Right lobe of liver (tissue), 6 donors: ENCODE results near the gene SBF2. TPM values are rescaled to one million over a fixed set of nuclear protein-coding genes. Genes with fewer than 3 reads are reported as not detected.

Experiments
- ATAC-seq, 4 donors: fragments of 200-7000 bp; cut with Tn5 transposase; one replicate each; pipeline ENCODE4 v1.9.1; 2020; ENCODE audit warnings: mild to moderate bottlenecking in 4 of 4, moderate library complexity in 4 of 4
- DNase-seq, 3 donors: peaks; one replicate each; pipeline ENCODE4 v3.0.0-alpha.2; 2020
- H3K27ac ChIP-seq, 3 donors: fragments of 200-600 bp; one replicate each; pipeline ENCODE4 v1.8.0; 2022
- H3K27me3 ChIP-seq, 2 donors: fragments of 200-600 bp; one replicate each; pipeline ENCODE4 v1.8.0; 2022
- H3K36me3 ChIP-seq, 4 donors: fragments of 200-600 bp; sonication (generic) in 1 of 4; one replicate each; pipeline versions ENCODE4 v1.5.1 to v1.8.0; 2017 to 2022; ENCODE audit warnings: control low read depth in 1 of 4
- H3K4me1 ChIP-seq, 4 donors: fragments of 200-600 bp; sonication (generic) in 1 of 4; one replicate each; pipeline versions ENCODE4 v1.5.1 to v1.8.0; 2017 to 2022; ENCODE audit warnings: control low read depth in 1 of 4
- H3K4me3 ChIP-seq, 3 donors: fragments of 200-600 bp; one replicate each; pipeline ENCODE4 v1.8.0; 2022
- H3K9me3 ChIP-seq, 4 donors: fragments of 200-600 bp; sonication (generic) in 1 of 4; one replicate each; pipeline versions ENCODE4 v1.5.1 to v1.8.0; 2017 to 2022; ENCODE audit warnings: control low read depth in 1 of 4
- POLR2A ChIP-seq: fragments of 450-650 bp; IDR thresholded peaks from one replicate; pipeline ENCODE4 v1.6.1; 2017; ENCODE audit warnings: antibody characterized with exemption, mild to moderate bottlenecking
- WGBS: methylation state at CpG from one replicate; pipeline ENCODE4 v1.1.6; 2018; ENCODE audit warnings: low coverage, low lambda C conversion rate; ENCODE audit not compliant: insufficient coverage; ENCODE audit errors: missing lambda C conversion rate; 5-methylcytosine and 5-hydroxymethylcytosine counted together
- intact Hi-C, 2 donors: fragments of 100-400 bp; cut with DNase I; formaldehyde crosslinking; loops; one replicate each; pipeline versions ENCODE4 v1.11.2 to v1.14.1; 2022
- total RNA-seq, 6 experiments: library from RNA; depleted of rRNA in 2 of 6; stranded (reverse); fragments of >200 nt in 2 of 6; fragmentation: NEBNext Ultra II Directional in 3 of 6; extraction: Animal tissue kit (Norgen Biotek cat#: 25700) in 3 of 6; gene quantifications; one replicate each; pipeline versions ENCODE4 v1.1.0 to v1.2.4, GENCODE V29; 2016 to 2023
- TF ChIP-seq, protein P1 (sequence below), 4 donors: fragments of 200-600 bp in 3 of 4; fragments of 450-650 bp in 1 of 4; IDR thresholded peaks; one replicate each; pipeline versions ENCODE4 v1.5.1 to v1.8.0; 2016 to 2022; ENCODE audit warnings: antibody characterized with exemption in 4 of 4, mild to moderate bottlenecking in 2 of 4
- donor health status: DM: no; HTN: yes; CAD: no.
- donor health status: DM: no; HTN: no; CAD: no.
- donor health status: DM: no; HTN: no; CAD: no.
- donor health status: DM: no; HTN: yes; CAD: no.
- donor health status: DM: no; HTN: yes; CAD: no.

Gene SBF2
- total RNA-seq, 6 experiments from 2014 or later, result 13.7 to 28.4 (median 21.3) TPM

DNA sequence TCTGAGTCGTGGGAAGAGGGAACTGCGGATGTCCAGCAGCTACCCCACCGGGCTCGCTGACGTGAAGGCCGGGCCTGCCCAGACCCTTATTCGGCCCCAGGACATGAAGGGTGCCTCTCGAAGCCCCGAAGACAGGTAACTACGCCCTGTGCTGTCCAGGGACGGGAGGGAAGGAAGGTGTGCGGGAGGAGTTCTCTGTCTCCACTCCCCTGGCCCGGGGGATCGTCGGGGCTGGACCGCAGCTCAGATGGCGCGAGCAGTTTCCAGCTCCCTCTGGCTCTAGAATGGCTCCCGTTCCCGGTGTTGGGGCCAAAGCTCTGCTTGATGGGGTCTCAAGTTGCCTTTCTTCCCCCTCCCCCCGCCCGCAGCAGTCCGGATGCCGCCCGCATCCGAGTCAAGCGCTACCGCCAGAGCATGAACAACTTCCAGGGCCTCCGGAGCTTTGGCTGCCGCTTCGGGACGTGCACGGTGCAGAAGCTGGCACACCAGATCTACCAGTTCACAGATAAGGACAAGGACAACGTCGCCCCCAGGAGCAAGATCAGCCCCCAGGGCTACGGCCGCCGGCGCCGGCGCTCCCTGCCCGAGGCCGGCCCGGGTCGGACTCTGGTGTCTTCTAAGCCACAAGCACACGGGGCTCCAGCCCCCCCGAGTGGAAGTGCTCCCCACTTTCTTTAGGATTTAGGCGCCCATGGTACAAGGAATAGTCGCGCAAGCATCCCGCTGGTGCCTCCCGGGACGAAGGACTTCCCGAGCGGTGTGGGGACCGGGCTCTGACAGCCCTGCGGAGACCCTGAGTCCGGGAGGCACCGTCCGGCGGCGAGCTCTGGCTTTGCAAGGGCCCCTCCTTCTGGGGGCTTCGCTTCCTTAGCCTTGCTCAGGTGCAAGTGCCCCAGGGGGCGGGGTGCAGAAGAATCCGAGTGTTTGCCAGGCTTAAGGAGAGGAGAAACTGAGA lies 12.2 kb upstream of the SBF2 start:
- Histone ChIP-seq H3K9me3 (no peaks in the 10 kb centered on the region), H3K4me1 (peaks cover 0 to 41% (median 14%) of the 10 kb centered on the region in 4 donors), H3K4me3 (peak overlapping the region; percentile 66 to 73 (median 72)), H3K27ac (peak overlapping the region; percentile 82 to 91 (median 88)), H3K27me3 (no peaks in the 10 kb centered on the region), H3K36me3 (no peaks in the 10 kb centered on the region)
- TF ChIP-seq, protein P1, sequence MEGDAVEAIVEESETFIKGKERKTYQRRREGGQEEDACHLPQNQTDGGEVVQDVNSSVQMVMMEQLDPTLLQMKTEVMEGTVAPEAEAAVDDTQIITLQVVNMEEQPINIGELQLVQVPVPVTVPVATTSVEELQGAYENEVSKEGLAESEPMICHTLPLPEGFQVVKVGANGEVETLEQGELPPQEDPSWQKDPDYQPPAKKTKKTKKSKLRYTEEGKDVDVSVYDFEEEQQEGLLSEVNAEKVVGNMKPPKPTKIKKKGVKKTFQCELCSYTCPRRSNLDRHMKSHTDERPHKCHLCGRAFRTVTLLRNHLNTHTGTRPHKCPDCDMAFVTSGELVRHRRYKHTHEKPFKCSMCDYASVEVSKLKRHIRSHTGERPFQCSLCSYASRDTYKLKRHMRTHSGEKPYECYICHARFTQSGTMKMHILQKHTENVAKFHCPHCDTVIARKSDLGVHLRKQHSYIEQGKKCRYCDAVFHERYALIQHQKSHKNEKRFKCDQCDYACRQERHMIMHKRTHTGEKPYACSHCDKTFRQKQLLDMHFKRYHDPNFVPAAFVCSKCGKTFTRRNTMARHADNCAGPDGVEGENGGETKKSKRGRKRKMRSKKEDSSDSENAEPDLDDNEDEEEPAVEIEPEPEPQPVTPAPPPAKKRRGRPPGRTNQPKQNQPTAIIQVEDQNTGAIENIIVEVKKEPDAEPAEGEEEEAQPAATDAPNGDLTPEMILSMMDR (IDR thresholded peaks at IDR 0.05), result no peak
- TF ChIP-seq POLR2A, result no peak
- WGBS, result 6% methylated on average over 11 of the region's 65 CpGs
- intact Hi-C loops, result no loop called here
- ATAC-seq, result no peak
- DNase-seq, result peak; percentile 51 to 64 (median 54)

DNA sequence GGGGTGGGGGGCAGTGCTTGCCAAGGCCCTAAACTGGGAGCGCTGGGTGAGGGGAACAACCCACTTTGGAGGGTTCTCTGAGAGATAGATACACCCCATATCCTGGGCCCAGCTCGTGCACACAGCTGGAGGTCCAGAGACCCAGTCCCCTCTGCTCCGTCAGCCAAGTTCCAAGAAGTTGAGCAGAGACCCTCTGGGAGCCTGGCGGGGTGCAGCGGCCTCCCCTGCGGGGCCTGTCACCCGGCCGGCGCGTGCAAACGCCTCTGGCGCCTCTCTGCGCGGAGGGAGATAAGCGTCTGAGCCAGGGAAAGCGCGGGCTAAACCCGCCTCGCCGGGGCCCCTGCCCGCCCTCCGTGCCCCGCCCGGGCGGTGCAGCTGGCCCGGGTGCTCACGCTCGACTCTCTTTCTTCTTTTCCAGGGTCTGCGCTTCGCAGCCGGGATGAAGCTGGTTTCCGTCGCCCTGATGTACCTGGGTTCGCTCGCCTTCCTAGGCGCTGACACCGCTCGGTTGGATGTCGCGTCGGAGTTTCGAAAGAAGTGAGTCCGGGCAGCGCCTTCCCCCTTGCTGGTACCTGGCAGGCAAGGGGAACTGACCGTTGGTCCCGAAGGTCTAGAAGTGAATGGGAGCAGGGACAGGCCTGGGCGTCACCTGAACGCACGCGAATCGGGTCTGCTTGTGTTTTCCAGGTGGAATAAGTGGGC lies 11.4 kb upstream of the SBF2 start:
- DNase-seq, result peak; percentile 61 to 83 (median 79)
- ATAC-seq, result peak in 3 of 4 donors; percentile 12 to 19 (median 18)
- intact Hi-C loops, result no loop called here
- no peaks in the 10 kb centered on the region for H3K9me3 ChIP-seq
- under 1% methylated on average over 20 of the region's 51 CpGs for WGBS
- TF ChIP-seq, protein P1 (IDR thresholded peaks at IDR 0.05), result no peak
- TF ChIP-seq POLR2A, result no peak
- H3K36me3 ChIP-seq, result no peaks in the 10 kb centered on the region
- H3K27ac ChIP-seq, result peak overlapping the region; percentile 82 to 91 (median 88)
- no peaks in the 10 kb centered on the region for H3K27me3 ChIP-seq
- peaks cover 0 to 41% (median 14%) of the 10 kb centered on the region in 4 donors for H3K4me1 ChIP-seq
- H3K4me3 ChIP-seq, result peak overlapping the region; percentile 66 to 73 (median 72)

DNA sequence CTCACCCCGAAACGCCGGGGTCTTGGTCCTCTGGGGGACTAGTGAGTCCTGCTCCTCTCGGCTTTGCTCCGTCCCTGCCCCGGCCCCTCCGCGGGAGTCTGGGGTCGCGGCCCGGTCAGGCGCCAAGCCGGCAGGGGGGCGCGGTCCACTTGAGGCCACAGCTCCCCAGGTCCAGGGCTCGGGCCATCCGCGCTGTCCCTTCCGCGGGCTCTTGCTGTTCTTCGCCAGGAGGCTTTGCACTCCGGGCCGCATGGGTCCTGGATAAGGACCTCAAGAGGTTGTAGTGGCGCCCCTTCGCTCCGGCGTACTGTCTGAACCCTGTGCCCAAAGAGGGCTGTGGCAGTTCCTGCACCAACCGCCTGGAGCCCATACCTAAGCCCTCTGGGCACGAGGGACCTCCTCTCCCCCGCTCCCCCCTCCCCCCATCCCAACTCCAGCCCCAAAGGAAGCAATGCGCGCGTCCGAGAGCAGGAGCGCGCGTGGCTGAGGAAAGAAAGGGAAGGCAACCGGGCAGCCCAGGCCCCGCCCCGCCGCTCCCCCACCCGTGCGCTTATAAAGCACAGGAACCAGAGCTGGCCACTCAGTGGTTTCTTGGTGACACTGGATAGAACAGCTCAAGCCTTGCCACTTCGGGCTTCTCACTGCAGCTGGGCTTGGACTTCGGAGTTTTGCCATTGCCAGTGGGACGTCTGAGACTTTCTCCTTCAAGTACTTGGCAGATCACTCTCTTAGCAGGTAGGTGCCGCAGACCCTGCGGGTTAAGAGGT lies 10.7 kb upstream of the SBF2 start, which contains the start of gene ADM:
TSS of gene ADM (plus strand) at position 579 of the 767 bp plus-strand sequence. CDS start 628 bp downstream, outside the sequence.
- ATAC-seq, result peak; percentile 46 to 70 (median 62)
- intact Hi-C loops, result no loop called here
- peak within 1 kb of the TSS; percentile 66 to 73 (median 72) for H3K4me3 ChIP-seq

More for the DNA sequence above, 10.7 kb upstream of the SBF2 start, which contains the start of gene ADM:
- peak; percentile 94 to 96 (median 95) for DNase-seq
- Histone ChIP-seq H3K4me1 (peaks cover 0 to 35% (median 10%) of the 10 kb centered on the region in 4 donors), H3K9me3 (no peaks in the 10 kb centered on the region), H3K36me3 (no peaks in the 10 kb centered on the region), H3K27ac (peak within 1 kb of the TSS; percentile 88 to 91 (median 89)), H3K27me3 (no peaks in the 10 kb centered on the region)
- 0% methylated on average over 12 of the region's 48 CpGs for WGBS
- TF ChIP-seq, protein P1 (IDR thresholded peaks at IDR 0.05), result peak; percentile 61 to 71 (median 66)
- peak; percentile 98 for TF ChIP-seq POLR2A
